ENCODE measurements around the gene COL4A2. TPM values are rescaled to one million over a fixed set of nuclear protein-coding genes. Genes with fewer than 3 reads are reported as not detected.

Gene COL4A2
- total RNA-seq, 1 donor from 2014 or later, result not detected

- no peak overlapping the region for H3K27ac Mint-ChIP-seq
- no peaks in the 10 kb centered on the region for H3K9me3 Mint-ChIP-seq
- H3K4me3 Mint-ChIP-seq, result no peak overlapping the region
- ATAC-seq (ENCODE audit: low read depth), result no peak
- no peaks in the 10 kb centered on the region for H3K36me3 Mint-ChIP-seq (ENCODE audit: low read depth)
- TF ChIP-seq CTCF (IDR thresholded peaks at IDR 0.05), result no peak
- no peaks in the 10 kb centered on the region for H3K4me1 Mint-ChIP-seq
- intact Hi-C loops (cut with micrococcal nuclease), result no loop called here
- DNase-seq, result no peak
- POLR2A ChIA-PET, result no interaction called here
- CTCF ChIA-PET, result no interaction called here
- H3K27me3 Mint-ChIP-seq, result no peaks in the 10 kb centered on the region
Measured at GRCh38 chr13:110280985-110281688, 25.9 kb upstream of the COL4A2 start.

GRCh38 chr13:110281736-110282135 is 25.3 kb upstream of the COL4A2 start:
- CTCF ChIA-PET, result no interaction called here
- ATAC-seq (ENCODE audit: low read depth) (no peak), DNase-seq (no peak)
- intact Hi-C loops (cut with micrococcal nuclease), result no loop called here
- TF ChIP-seq CTCF (IDR thresholded peaks at IDR 0.05), result no peak
- Mint-ChIP-seq H3K4me1 (no peaks in the 10 kb centered on the region), H3K36me3 (ENCODE audit: low read depth) (no peaks in the 10 kb centered on the region), H3K27me3 (no peaks in the 10 kb centered on the region), H3K27ac (no peak overlapping the region), H3K9me3 (no peaks in the 10 kb centered on the region), H3K4me3 (no peak overlapping the region)
- POLR2A ChIA-PET, result no interaction called here

- intact Hi-C loops (cut with micrococcal nuclease), result no loop called here
- Mint-ChIP-seq H3K27ac (no peak overlapping the region), H3K27me3 (no peaks in the 10 kb centered on the region), H3K9me3 (no peaks in the 10 kb centered on the region), H3K4me1 (no peaks in the 10 kb centered on the region), H3K36me3 (ENCODE audit: low read depth) (no peaks in the 10 kb centered on the region), H3K4me3 (no peak overlapping the region)
- DNase-seq (no peak), ATAC-seq (ENCODE audit: low read depth) (no peak)
- POLR2A ChIA-PET, result interaction anchor here (0.6 kb wide), 1 partner anchor 430 kb away, joined by 3 read pairs; no protein-coding TSS in a partner anchor
- CTCF ChIA-PET, result no interaction called here
- no peak for TF ChIP-seq CTCF (IDR thresholded peaks at IDR 0.05)
Measured at GRCh38 chr13:110282316-110282841, 24.7 kb upstream of the COL4A2 start.

- no peaks in the 10 kb centered on the region for H3K9me3 Mint-ChIP-seq
- POLR2A ChIA-PET, result no interaction called here
- intact Hi-C loops (cut with micrococcal nuclease), result no loop called here
- ATAC-seq (ENCODE audit: low read depth) (no peak), DNase-seq (no peak)
- no peaks in the 10 kb centered on the region for H3K36me3 Mint-ChIP-seq (ENCODE audit: low read depth)
- no peaks in the 10 kb centered on the region for H3K4me1 Mint-ChIP-seq
- no peak for TF ChIP-seq CTCF (IDR thresholded peaks at IDR 0.05)
- H3K4me3 Mint-ChIP-seq, result no peak overlapping the region
- H3K27me3 Mint-ChIP-seq, result no peaks in the 10 kb centered on the region
- CTCF ChIA-PET, result no interaction called here
- no peak overlapping the region for H3K27ac Mint-ChIP-seq
Measured at GRCh38 chr13:110283736-110284517, 23.2 kb upstream of the COL4A2 start.

GRCh38 chr13:110284779-110285484 is 22.2 kb upstream of the COL4A2 start:
- intact Hi-C loops (cut with micrococcal nuclease), result no loop called here
- CTCF ChIA-PET, result no interaction called here
- no peak overlapping the region for H3K4me3 Mint-ChIP-seq
- H3K4me1 Mint-ChIP-seq, result no peaks in the 10 kb centered on the region
- no peaks in the 10 kb centered on the region for H3K36me3 Mint-ChIP-seq (ENCODE audit: low read depth)
- H3K27me3 Mint-ChIP-seq, result no peaks in the 10 kb centered on the region
- no peak for TF ChIP-seq CTCF (IDR thresholded peaks at IDR 0.05)
- H3K27ac Mint-ChIP-seq, result no peak overlapping the region
- POLR2A ChIA-PET, result no interaction called here
- ATAC-seq (ENCODE audit: low read depth) (no peak), DNase-seq (no peak)
- no peaks in the 10 kb centered on the region for H3K9me3 Mint-ChIP-seq
